NCI-H2107 treated with DMSO at 0.1 percent for 48 hours (cell line): ENCODE data around the gene CEBPA.
A peak's percentile ranks its signal among the peaks of the same experiment; 100 is the strongest.
"Not testable (repeated sequence)": the region's sequence is repeated elsewhere in the genome, so short reads cannot be mapped to it uniquely, and the experiment has no call there.

Source experiments
- DNase-seq: peaks from one replicate; lab custom pipeline; 2025; ENCODE audit not compliant: unreplicated experiment; lab: John Stamatoyannopoulos, UW

Gene CEBPA

GRCh38 chr19:33325920-33326319 is 23.6 kb upstream of the CEBPA start:
- no peak for DNase-seq

- no peak for DNase-seq
Measured at GRCh38 chr19:33324628-33325027, 22.3 kb upstream of the CEBPA start.

DNA sequence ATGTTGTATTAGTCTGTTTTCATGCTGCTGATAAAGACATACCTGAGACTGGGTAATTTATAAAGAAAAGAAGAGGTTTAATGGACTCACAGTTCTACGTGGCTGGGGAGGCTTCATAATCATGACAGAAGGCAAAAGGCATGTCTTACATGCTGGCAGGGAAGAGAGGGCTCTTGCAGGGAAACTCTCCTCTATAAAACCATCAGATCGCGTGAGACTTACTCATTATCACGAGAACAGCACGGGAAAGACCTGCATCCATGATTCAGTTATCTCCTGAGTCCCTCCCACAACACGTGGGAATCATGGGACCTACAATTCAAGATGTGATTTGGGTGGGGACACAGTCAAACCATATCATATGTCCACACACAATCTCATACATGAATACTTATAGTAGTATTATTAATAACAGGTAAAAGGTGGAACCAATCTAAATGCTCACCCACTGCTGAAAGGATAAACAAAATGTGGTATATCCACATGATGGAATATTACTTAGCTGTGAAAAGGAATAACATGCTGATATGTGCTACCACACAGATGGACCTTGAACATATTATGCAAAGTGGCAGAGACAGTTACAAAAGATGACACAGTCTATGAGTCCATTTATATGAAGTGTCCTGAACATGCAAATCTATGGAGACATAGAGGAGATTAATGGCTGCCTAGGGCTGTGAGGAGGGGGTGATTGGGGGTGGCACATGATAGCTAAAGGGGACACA is 20.9 kb upstream of the CEBPA start:
- no peak for DNase-seq

DNA sequence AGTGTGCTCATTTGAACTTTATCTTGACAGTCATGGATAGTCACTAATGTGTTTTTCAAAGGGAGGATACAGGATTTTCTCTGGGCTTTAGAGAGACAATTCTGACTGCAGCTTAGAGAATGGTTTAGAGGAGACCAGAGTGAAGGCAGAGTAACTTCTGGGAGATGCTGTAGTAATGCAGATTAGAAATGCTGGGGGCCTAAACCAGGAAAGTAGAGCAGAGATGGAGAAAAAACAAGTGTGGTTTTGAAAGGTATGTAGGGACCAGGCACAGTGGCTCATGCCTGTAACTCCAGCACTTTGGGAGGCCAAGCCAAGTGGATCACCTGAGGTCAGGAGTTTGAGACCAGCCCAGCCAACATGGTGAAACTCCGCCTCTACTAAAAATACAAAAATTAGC is 18.3 kb upstream of the CEBPA start:
- no peak for DNase-seq

GRCh38 chr19:33317991-33318390 is 15.7 kb upstream of the CEBPA start:
- DNase-seq: not testable (repeated sequence)

GRCh38 chr19:33317517-33317916 is 15.2 kb upstream of the CEBPA start:
- DNase-seq: no peak

- no peak for DNase-seq
Measured at GRCh38 chr19:33316541-33317264, 14.4 kb upstream of the CEBPA start.

DNA sequence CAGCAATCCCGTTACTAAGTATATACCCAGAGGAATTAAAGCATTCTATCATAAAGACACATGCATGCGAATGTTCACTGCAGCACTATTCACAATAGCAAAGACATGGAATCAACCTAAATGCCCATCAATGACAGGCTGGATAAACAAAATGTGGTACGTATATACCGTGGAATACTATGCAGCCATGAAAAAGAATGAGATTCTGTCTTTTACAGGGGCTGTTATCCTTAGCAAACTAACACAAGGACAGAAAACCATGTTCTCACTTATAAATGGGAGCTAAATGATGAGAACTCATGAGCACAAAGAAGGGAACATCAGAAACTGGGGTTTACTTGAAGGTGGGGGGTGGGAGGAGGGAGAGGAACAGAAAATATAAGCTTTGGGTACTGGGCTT is 10.5 kb upstream of the CEBPA start:
- DNase-seq: not testable (repeated sequence)

DNA sequence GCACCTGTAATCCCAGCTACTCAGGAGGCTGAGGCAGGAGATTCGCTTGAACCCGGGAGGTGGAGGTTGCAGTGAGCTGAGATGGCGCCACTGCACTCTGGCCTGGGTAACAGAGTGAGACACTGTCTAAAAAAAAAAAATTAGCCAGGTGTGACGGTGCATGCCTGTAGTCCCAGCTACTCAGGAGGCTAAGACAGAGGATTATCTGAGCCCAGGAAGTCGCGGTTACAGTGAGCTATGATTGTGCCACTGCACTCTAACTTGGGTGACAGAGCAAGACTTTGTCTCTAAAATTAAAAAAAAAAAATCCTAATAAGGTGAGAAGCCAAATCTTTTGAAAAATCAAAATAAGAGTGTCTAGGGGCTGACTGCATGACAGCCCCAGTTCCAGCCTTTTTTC is 9.7 kb upstream of the CEBPA start:
- DNase-seq: no peak

- DNase-seq: no peak
Measured at GRCh38 chr19:33311326-33311682, 9.0 kb upstream of the CEBPA start.

- DNase-seq: peak; percentile 51
Measured at GRCh38 chr19:33310606-33311325, 8.4 kb upstream of the CEBPA start.

GRCh38 chr19:33309826-33310225 is 7.5 kb upstream of the CEBPA start:
- DNase-seq: no peak

GRCh38 chr19:33306853-33307792 is 4.8 kb upstream of the CEBPA start:
- DNase-seq: no peak

DNA sequence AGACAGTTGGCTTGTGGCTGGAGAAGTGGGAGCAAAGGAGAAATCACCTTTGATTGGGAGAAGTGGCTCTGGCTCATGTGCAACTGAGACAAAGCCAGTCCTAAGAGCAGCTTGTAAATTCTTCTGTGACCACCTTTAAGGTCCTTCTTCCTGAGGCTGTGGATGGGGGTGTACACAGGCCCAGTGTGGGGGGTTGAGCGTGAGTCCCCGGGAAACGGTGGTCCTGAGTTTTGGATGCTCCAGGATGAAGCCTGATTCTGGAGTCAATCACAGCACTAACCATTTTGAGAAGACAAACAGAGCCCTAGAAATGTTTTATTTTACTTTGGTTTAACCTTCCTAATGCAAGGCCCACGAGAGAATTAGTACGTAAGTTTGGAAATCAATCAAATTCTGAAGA is 3.9 kb upstream of the CEBPA start:
- no peak for DNase-seq

- DNase-seq: no peak
Measured at GRCh38 chr19:33304760-33305647, 2.7 kb upstream of the CEBPA start.

DNA sequence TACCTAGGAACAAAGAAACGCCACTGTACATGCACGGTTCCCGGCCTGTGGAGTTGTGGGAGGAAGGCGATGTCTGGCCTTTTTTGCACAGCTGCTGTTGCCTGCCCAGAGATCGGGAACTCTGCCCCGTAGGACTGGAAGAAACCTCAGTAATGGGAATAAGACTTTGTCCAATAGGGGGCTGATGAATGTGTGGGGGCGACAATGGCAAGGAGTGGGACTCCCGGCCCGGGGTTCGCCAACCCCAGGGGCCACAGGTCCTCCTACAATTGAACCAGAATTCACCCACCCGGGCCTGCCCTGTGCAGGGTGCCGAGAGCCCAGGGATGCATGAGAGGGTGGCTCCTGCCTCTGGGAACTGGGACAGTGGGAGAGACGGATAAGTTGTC is 2.0 kb upstream of the CEBPA start:
- no peak for DNase-seq

- no peak for DNase-seq
Measured at GRCh38 chr19:33303791-33304345, 1.5 kb upstream of the CEBPA start.

DNA sequence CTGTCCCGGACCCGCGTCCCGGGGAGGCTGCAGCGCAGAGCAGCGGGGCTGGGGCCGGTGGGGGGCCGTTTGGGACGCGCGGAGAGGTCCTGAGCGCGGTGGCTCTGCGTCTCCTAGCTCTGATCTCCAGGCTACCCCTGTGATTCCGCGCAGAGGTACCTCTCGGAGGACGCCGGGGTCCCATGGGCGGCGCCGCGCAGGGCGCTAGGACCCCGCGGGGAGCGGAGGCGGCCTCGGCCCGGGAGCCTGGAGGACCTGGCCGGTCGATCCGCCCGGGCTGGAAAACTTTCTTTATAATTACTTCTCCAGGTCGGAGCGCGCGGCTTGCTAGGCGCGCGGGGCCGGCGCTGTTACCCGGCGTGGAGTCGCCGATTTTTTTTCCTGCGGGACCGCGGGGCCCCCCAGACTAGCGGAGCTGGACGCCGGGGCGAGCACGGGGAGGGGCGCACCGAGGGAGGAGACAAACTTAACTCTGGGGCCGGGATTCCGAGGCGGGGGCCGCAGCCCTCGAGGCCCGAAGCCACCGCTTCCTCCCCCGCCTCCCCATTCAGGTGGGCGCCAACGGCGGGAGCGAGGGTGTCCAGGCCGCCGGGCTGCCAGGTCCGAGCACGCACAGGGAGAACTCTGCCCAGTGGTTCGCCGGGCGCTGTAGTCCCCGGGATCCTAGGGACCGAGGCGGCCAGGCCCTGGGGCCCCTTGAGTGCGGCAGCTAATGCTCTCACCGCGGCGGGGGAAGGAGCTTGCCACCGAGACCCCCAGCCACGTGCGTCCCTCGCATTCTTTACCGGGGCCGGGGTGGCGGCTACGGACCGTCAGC is 848 bp upstream of the CEBPA start:
- DNase-seq: no peak

GRCh38 chr19:33301900-33302174 is 497 bp downstream of the CEBPA start:
- DNase-seq: no peak
